GM12878 (cell line): ENCODE data around the gene ZSWIM7. TPM values are rescaled to one million over a fixed set of nuclear protein-coding genes. Genes with fewer than 3 reads are reported as not detected.

ENCODE experiments used
- ATAC-seq: fragments of 200-7000 bp; cut with Tn5 transposase; 3 replicates; pipeline ENCODE4 v1.9.1; 2020; ENCODE audit warnings: mild to moderate bottlenecking, moderate library complexity
- BruUV-seq: library from RNA; stranded (reverse); fragments of 400-500 nt; replicated peaks from 2 replicates; lab custom pipeline; 2021; lab: Mats Ljungman, UMichigan
- CTCF ChIA-PET: fragments of 300-600 bp; sonication (Branson Sonifier 250); formaldehyde crosslinking; extraction: SDS; loops from one replicate; lab custom pipeline; 2021; ENCODE audit warnings: inconsistent platforms; lab: Yijun Ruan, JAX
- POLR2A ChIA-PET: fragments of 350-600 bp; formaldehyde crosslinking; extraction: SDS; loops from one replicate; lab custom pipeline; 2021; ENCODE audit warnings: inconsistent platforms; lab: Charles Lee
- RAD21 ChIA-PET: fragments of 300-600 bp; sonication (Branson Sonifier 250); formaldehyde crosslinking; loops from one replicate; lab custom pipeline; 2023; ENCODE audit warnings: antibody characterized with exemption; ENCODE audit not compliant: unreplicated experiment; lab: Charles Lee
- SMC1A ChIA-PET: fragments of 300-600 bp; sonication (Branson Sonifier 250); formaldehyde crosslinking; loops from one replicate; lab custom pipeline; 2023; ENCODE audit not compliant: unreplicated experiment, uncharacterized antibody; lab: Charles Lee
- DNase-seq: peaks from one replicate; pipeline ENCODE4 v3.0.0-alpha.2; 2011; ENCODE audit warnings: low read depth, low spot score
- FAIRE-seq: peaks from 3 replicates; lab custom pipeline; 2011; peaks lifted over from hg19 to GRCh38; lab: Jason Lieb, UNC
- H2AFZ ChIP-seq: 2 replicates; pipeline ENCODE4 v1.6.0; 2011; ENCODE audit warnings: low read depth, low read length, control low read depth; ENCODE audit not compliant: control insufficient read depth
- H3K27ac ChIP-seq: 2 replicates; pipeline ENCODE4 v1.5.1; 2011; ENCODE audit warnings: control low read depth; ENCODE audit not compliant: control insufficient read depth, insufficient read depth
- H3K27me3 ChIP-seq, 2 experiments: replicated peaks in 1 of 2; 2 replicates each; pipeline versions ENCODE4 v1.6.0 to v1.6.1; 2011; ENCODE audit warnings: low read length in 1 of 2; ENCODE audit not compliant: control insufficient read depth in 2 of 2, insufficient read depth in 2 of 2
- H3K36me3 ChIP-seq, 2 experiments: 2 replicates each; pipeline ENCODE4 v1.5.1; 2011; ENCODE audit warnings: low read length in 1 of 2; ENCODE audit not compliant: control insufficient read depth in 2 of 2, insufficient read depth in 2 of 2
- H3K4me1 ChIP-seq: 2 replicates; pipeline ENCODE4 v1.6.1; 2011; ENCODE audit warnings: mild to moderate bottlenecking, low read length, moderate library complexity, mixed read lengths; ENCODE audit not compliant: control insufficient read depth, insufficient read depth
- H3K4me2 ChIP-seq: 2 replicates; pipeline ENCODE4 v1.6.0; 2011; ENCODE audit warnings: control low read depth; ENCODE audit not compliant: control insufficient read depth, insufficient read depth
- H3K4me3 ChIP-seq: fragments of 200-600 bp; sonication (generic); 2 replicates; pipeline ENCODE4 v1.5.1; 2016
- H3K79me2 ChIP-seq: 2 replicates; pipeline ENCODE4 v1.6.0; 2011; ENCODE audit warnings: low read length; ENCODE audit not compliant: control insufficient read depth, insufficient read depth
- H3K9ac ChIP-seq: 2 replicates; pipeline ENCODE4 v1.8.0; 2011; ENCODE audit warnings: low read length, control low read depth, mixed read lengths; ENCODE audit not compliant: control insufficient read depth, insufficient read depth
- H3K9me3 ChIP-seq: replicated peaks from 3 replicates; pipeline ENCODE4 v1.5.1; 2011; ENCODE audit warnings: mild to moderate bottlenecking, low read length; ENCODE audit not compliant: control insufficient read depth, insufficient read depth
- H4K20me1 ChIP-seq: 2 replicates; pipeline ENCODE4 v1.6.0; 2011; ENCODE audit not compliant: control insufficient read depth, insufficient read depth
- CBX5 ChIP-seq: sonication (generic); IDR thresholded peaks from 2 replicates; pipeline ENCODE4 v1.6.1; 2016; ENCODE audit warnings: low read depth, moderate library complexity, mild to moderate bottlenecking, inconsistent platforms
- EED ChIP-seq: sonication (generic); IDR thresholded peaks from 2 replicates; pipeline ENCODE4 v1.6.1; 2016; ENCODE audit warnings: antibody characterized with exemption, low read depth
- LARP7 ChIP-seq: fragments of 450-650 bp; IDR thresholded peaks from 2 replicates; pipeline ENCODE4 v1.6.1; 2017; ENCODE audit warnings: mild to moderate bottlenecking
- RBBP5 ChIP-seq: fragments of 200-600 bp; sonication (generic); conservative IDR thresholded peaks from 2 replicates; pipeline ENCODE4 v1.6.1; 2016
- RFX5 ChIP-seq: IDR thresholded peaks from 2 replicates; pipeline ENCODE4 v1.6.1; 2011; ENCODE audit warnings: low read depth, low read length, improper control_type of control experiment
- YBX1 ChIP-seq: fragments of 450-650 bp; IDR thresholded peaks from 2 replicates; pipeline ENCODE4 v1.6.1; 2016; ENCODE audit warnings: antibody characterized with exemption
- YY1 ChIP-seq: IDR thresholded peaks from 2 replicates; pipeline ENCODE4 v1.6.1; 2011; ENCODE audit warnings: low read depth, mild to moderate bottlenecking, low read length
- ZNF384 ChIP-seq: IDR thresholded peaks from 2 replicates; pipeline ENCODE4 v1.6.1; 2012; ENCODE audit warnings: low read depth, mild to moderate bottlenecking, low read length, improper control_type of control experiment, borderline replicate concordance
- ZNF622 ChIP-seq: fragments of 450-650 bp; IDR thresholded peaks from 2 replicates; pipeline ENCODE4 v1.6.1; 2017; ENCODE audit warnings: mild to moderate bottlenecking, inconsistent platforms
- WGBS: methylation state at CpG from one replicate; pipeline ENCODE4 v1.1.6; 2016; ENCODE audit warnings: low lambda C conversion rate; ENCODE audit not compliant: insufficient replicate concordance, insufficient coverage; ENCODE audit errors: missing lambda C conversion rate; 5-methylcytosine and 5-hydroxymethylcytosine counted together
- in situ Hi-C: fragments of 300-500 bp; cut with MboI; formaldehyde crosslinking; loops from 9 replicates; pipeline ENCODE4 v1.14.3; 2018; ENCODE audit warnings: mixed read lengths
- intact Hi-C: fragments of 100-400 bp; cut with micrococcal nuclease; formaldehyde crosslinking; loops from one replicate; pipeline ENCODE4 v1.14.2; 2022; ENCODE audit not compliant: unreplicated experiment
- polyA plus RNA-seq, 11 experiments: library from polyadenylated mRNA; depleted of rRNA in 4 of 11; unstranded in 6 of 11; stranded (reverse) in 5 of 11; fragments of >200 nt; fragmentation: Nextera tagmentation in 4 of 11; fragmentation: Illumina TruSeq in 1 of 11; extraction: Ambion mirVana in 4 of 11; extraction: Trizol in 1 of 11; gene quantifications; 1 replicate in 1 of 11; 2 replicates in 10 of 11; pipeline versions ENCODE4 v1.2.1 to v1.2.3, GENCODE V29; 2011 to 2016; ENCODE audit warnings: inconsistent platforms in 2 of 11, missing spikeins in 2 of 11, low read depth in 1 of 11
- total RNA-seq, 4 experiments: library from RNA; depleted of rRNA in 3 of 4; stranded (reverse); fragments of >200 nt in 3 of 4; fragmentation: Illumina TruSeq in 1 of 4; extraction: Trizol in 1 of 4; gene quantifications; 2 replicates each; pipeline versions ENCODE4 v1.2.1 to v1.2.3, GENCODE V29; 2013 to 2021

The ZSWIM7 gene
- total and polyA plus RNA-seq, 10 of the 15 experiments (the other 5 are each of a cell fraction or from before 2014, with no cell fraction given): 7.0 to 26.6 (median 9.9) TPM

- intact Hi-C loops: no loop called here
- no peak for FAIRE-seq
- ChIA-PET CTCF (no interaction called here), RAD21 (no interaction called here)
- no peak overlapping the region for H2AFZ ChIP-seq
- no peaks in the 10 kb centered on the region for H4K20me1 ChIP-seq
- peaks cover 0 to 6% of the 10 kb centered on the region in 2 experiments; a peak in 2 of 4 replicates for H3K27me3 ChIP-seq
- H3K36me3 ChIP-seq: no peaks in the 10 kb centered on the region
- BruUV-seq: no TSS peak
- no peak overlapping the region for H3K27ac ChIP-seq
- no peak for ATAC-seq
- no peak for TF ChIP-seq CBX5
- no peak for TF ChIP-seq YBX1
- TF ChIP-seq RBBP5: no peak
- no peak for TF ChIP-seq ZNF622
- no peak for TF ChIP-seq YY1
- no peak for TF ChIP-seq LARP7
- TF ChIP-seq EED: no peak
- TF ChIP-seq, all 136 proteins: peak for 0
- DNase-seq: no peak
- Histone ChIP-seq H3K9ac (no peak overlapping the region), H3K4me1 (peaks cover 11% of the 10 kb centered on the region), H3K79me2 (no peaks in the 10 kb centered on the region), H3K4me2 (no peak overlapping the region), H3K9me3 (no peaks in the 10 kb centered on the region), H3K4me3 (no peak overlapping the region)
- SMC1A ChIA-PET: no interaction called here
- POLR2A ChIA-PET: no interaction called here
- in situ Hi-C loops: no loop called here
- 35% methylated on average over 4 of the region's 4 CpGs for WGBS
These were observed 35.8 kb downstream of the ZSWIM7 start for GRCh38 chr17:15963670-15964110.

GRCh38 chr17:15958484-15958854 is 41.0 kb downstream of the ZSWIM7 start:
- CTCF ChIA-PET: interaction anchor here (0.8 to 1.7 kb wide), 3 partner anchors 17 to 40 kb away, joined by 3 to 5 read pairs (median 3); no protein-coding TSS in a partner anchor
- FAIRE-seq (no peak), ATAC-seq (no peak), DNase-seq (no peak)
- Histone ChIP-seq H3K27me3 (peaks cover 0 to 3% of the 10 kb centered on the region in 2 experiments; a peak in 2 of 4 replicates), H2AFZ (no peak overlapping the region), H3K4me2 (peak overlapping the region; percentile 86), H3K4me3 (no peak overlapping the region), H3K27ac (peak overlapping the region; percentile 52; the same call in 1 of the 2 replicates), H3K36me3 (no peaks in the 10 kb centered on the region), H3K9ac (no peak overlapping the region; the same call in 1 of the 2 replicates), H3K9me3 (no peaks in the 10 kb centered on the region), H3K79me2 (no peaks in the 10 kb centered on the region), H3K4me1 (peaks cover 16% of the 10 kb centered on the region), H4K20me1 (no peaks in the 10 kb centered on the region)
- intact Hi-C loops: no loop called here
- in situ Hi-C loops: no loop called here
- SMC1A ChIA-PET: interaction anchor here (1.2 to 1.7 kb wide), 6 partner anchors 15 to 57 kb away, joined by 3 to 6 read pairs (median 5); no protein-coding TSS in a partner anchor
- POLR2A ChIA-PET: no interaction called here
- BruUV-seq: no TSS peak
- TF ChIP-seq ZNF384 (no peak), RFX5 (no peak)
- RAD21 ChIA-PET: no interaction called here
- WGBS: 0% methylated on average over 4 of the region's 4 CpGs
